SH-SY5Y (cell line): ENCODE data around the gene TBCD.

ENCODE experiments used
- GATA2 ChIP-seq: IDR thresholded peaks from 2 replicates; pipeline ENCODE4 v1.6.1; 2011; ENCODE audit warnings: mild to moderate bottlenecking, low read depth, low read length
- GATA3 ChIP-seq: IDR thresholded peaks from 2 replicates; pipeline ENCODE4 v1.6.1; 2011; ENCODE audit warnings: low read depth, mild to moderate bottlenecking, low read length, moderate library complexity

- no peak for TF ChIP-seq GATA3
- TF ChIP-seq GATA2, result no peak
These were observed 45.2 kb downstream of the TBCD start for GRCh38 chr17:82797061-82797460.
